Prostate gland (tissue), 2 donors: ENCODE results near the gene ANKRD44.

ENCODE experiments used
- CTCF ChIP-seq, 4 experiments: fragments of 200-600 bp in 2 of 4; fragments of 450-650 bp in 2 of 4; sonication (generic) in 2 of 4; IDR thresholded peaks; 1 replicate in 3 of 4; 2 replicates in 1 of 4; pipeline ENCODE4 v1.5.1; 2016 to 2019; ENCODE audit warnings: antibody characterized with exemption in 4 of 4, mild to moderate bottlenecking in 2 of 4, moderate library complexity in 2 of 4
- POLR2A ChIP-seq: fragments of 450-650 bp; IDR thresholded peaks from one replicate; pipeline ENCODE4 v1.6.1; 2016; ENCODE audit warnings: antibody characterized with exemption, mild to moderate bottlenecking
- POLR2AphosphoS5 ChIP-seq: sonication (generic); formaldehyde crosslinking; IDR thresholded peaks from one replicate; pipeline ENCODE4 v1.6.1; 2017; ENCODE audit warnings: antibody characterized with exemption

GRCh38 chr2:197236816-197237215, 73.8 kb downstream of the ANKRD44 start:
- TF ChIP-seq CTCF (IDR thresholded peaks at IDR 0.05) (no peak), POLR2A (no peak), POLR2AphosphoS5 (no peak)
